H9 (cell line): ENCODE data around the gene AQP2. TPM values are rescaled to one million over a fixed set of nuclear protein-coding genes. Genes with fewer than 3 reads are reported as not detected.
A peak's percentile ranks its signal among the peaks of the same experiment; 100 is the strongest.

Source experiments
- DNase-seq: peaks from one replicate; pipeline ENCODE4 v3.0.0-alpha.2; 2017
- H2AFZ ChIP-seq: one replicate; pipeline ENCODE4 v1.6.1; 2013; ENCODE audit warnings: mild to moderate bottlenecking, low read length, control low read depth, moderate library complexity
- H2AK5ac ChIP-seq: 2 replicates; pipeline ENCODE4 v1.6.1; 2013; ENCODE audit warnings: low read length, control low read depth, mixed read lengths; ENCODE audit not compliant: insufficient read length
- H2BK120ac ChIP-seq: one replicate; pipeline ENCODE4 v1.6.1; 2013; ENCODE audit warnings: low read depth, mild to moderate bottlenecking, low read length, control low read depth, inconsistent platforms; ENCODE audit not compliant: poor library complexity, severe bottlenecking
- H2BK12ac ChIP-seq: 2 replicates; pipeline ENCODE4 v1.6.1; 2013; ENCODE audit warnings: low read length, control low read depth, mixed read lengths, low read depth; ENCODE audit not compliant: insufficient read length
- H2BK15ac ChIP-seq: 2 replicates; pipeline ENCODE4 v1.6.1; 2013; ENCODE audit warnings: low read depth, low read length, control low read depth
- H2BK20ac ChIP-seq: one replicate; pipeline ENCODE4 v1.6.1; 2013; ENCODE audit warnings: low read depth, mild to moderate bottlenecking, low read length, control low read depth, inconsistent platforms; ENCODE audit not compliant: poor library complexity, severe bottlenecking
- H2BK5ac ChIP-seq: 2 replicates; pipeline ENCODE4 v1.6.1; 2013; ENCODE audit warnings: low read length, control low read depth, mixed read lengths; ENCODE audit not compliant: insufficient read length
- H3K14ac ChIP-seq: 2 replicates; pipeline ENCODE4 v1.6.1; 2013; ENCODE audit warnings: low read length, control low read depth; ENCODE audit not compliant: insufficient read depth
- H3K18ac ChIP-seq: 2 replicates; pipeline ENCODE4 v1.6.1; 2013; ENCODE audit warnings: low read depth, mild to moderate bottlenecking, mixed read lengths, low read length, control low read depth; ENCODE audit not compliant: insufficient read length
- H3K23ac ChIP-seq: 2 replicates; pipeline ENCODE4 v1.6.1; 2013; ENCODE audit warnings: low read length, control low read depth, mixed read lengths, low read depth; ENCODE audit not compliant: insufficient read length
- H3K23me2 ChIP-seq: 2 replicates; pipeline ENCODE4 v1.6.1; 2013; ENCODE audit warnings: low read depth, mild to moderate bottlenecking, mixed read lengths, low read length, control low read depth; ENCODE audit not compliant: insufficient read length, poor library complexity, severe bottlenecking
- H3K27ac ChIP-seq: 2 replicates; pipeline ENCODE4 v1.5.1; 2013; ENCODE audit warnings: low read length, control low read depth, mixed read lengths, low read depth; ENCODE audit not compliant: insufficient read length
- H3K27me3 ChIP-seq: 2 replicates; pipeline ENCODE4 v1.6.1; 2013; ENCODE audit warnings: low read length, control low read depth, inconsistent platforms; ENCODE audit not compliant: insufficient read depth
- H3K4ac ChIP-seq: 2 replicates; pipeline ENCODE4 v1.6.1; 2013; ENCODE audit warnings: low read depth, mild to moderate bottlenecking, control low read depth, inconsistent platforms, low read length, moderate library complexity
- H3K4me1 ChIP-seq: 2 replicates; pipeline ENCODE4 v1.6.1; 2013; ENCODE audit warnings: low read length, control low read depth, inconsistent platforms; ENCODE audit not compliant: insufficient read depth
- H3K4me2 ChIP-seq: 2 replicates; pipeline ENCODE4 v1.6.1; 2013; ENCODE audit warnings: low read length, control low read depth, mixed read lengths; ENCODE audit not compliant: insufficient read length, insufficient read depth
- H3K56ac ChIP-seq: 2 replicates; pipeline ENCODE4 v1.6.1; 2013; ENCODE audit warnings: low read depth, mild to moderate bottlenecking, mixed read lengths, low read length, control low read depth; ENCODE audit not compliant: insufficient read length
- H3K79me1 ChIP-seq: 2 replicates; pipeline ENCODE4 v1.6.1; 2013; ENCODE audit warnings: low read depth, mild to moderate bottlenecking, moderate library complexity, low read length, control low read depth, inconsistent platforms; ENCODE audit not compliant: insufficient read depth, poor library complexity, severe bottlenecking
- H3K79me2 ChIP-seq: 2 replicates; pipeline ENCODE4 v1.6.1; 2013; ENCODE audit warnings: low read length, control low read depth, inconsistent platforms; ENCODE audit not compliant: insufficient read depth
- H3K9ac ChIP-seq: 2 replicates; pipeline ENCODE4 v1.6.1; 2013; ENCODE audit warnings: low read length, control low read depth, mixed read lengths; ENCODE audit not compliant: insufficient read length; ENCODE audit errors: extremely low read depth
- H3K9me3 ChIP-seq: one replicate; pipeline ENCODE4 v1.6.1; 2013; ENCODE audit warnings: low read depth, low read length, inconsistent platforms; ENCODE audit not compliant: control insufficient read depth
- H3T11ph ChIP-seq: one replicate; pipeline ENCODE4 v1.6.1; 2013; ENCODE audit warnings: mild to moderate bottlenecking, low read length, control low read depth, inconsistent platforms
- H4K20me1 ChIP-seq: one replicate; pipeline ENCODE4 v1.6.1; 2013; ENCODE audit not compliant: control insufficient read depth, insufficient read length, insufficient read depth
- H4K5ac ChIP-seq: 2 replicates; pipeline ENCODE4 v1.6.1; 2013; ENCODE audit warnings: low read depth, mild to moderate bottlenecking, mixed read lengths, low read length, control low read depth; ENCODE audit not compliant: insufficient read length
- H4K8ac ChIP-seq: replicated peaks from 2 replicates; pipeline ENCODE4 v1.6.1; 2013; ENCODE audit warnings: low read length, control low read depth, mixed read lengths, low read depth; ENCODE audit not compliant: insufficient read length
- H4K91ac ChIP-seq: 2 replicates; pipeline ENCODE4 v1.6.1; 2013; ENCODE audit warnings: low read depth, mild to moderate bottlenecking, moderate library complexity, mixed read lengths, low read length, control low read depth; ENCODE audit not compliant: insufficient read length
- H3K27ac Mint-ChIP-seq, 3 experiments: 2 replicates in 2 of 3; 3 replicates in 1 of 3; pipeline ENCODE4 v1.8.0; 2020 to 2021; ENCODE audit warnings: mixed read lengths in 3 of 3, mild to moderate bottlenecking in 1 of 3, moderate library complexity in 1 of 3
- H3K27me3 Mint-ChIP-seq: 2 replicates; pipeline ENCODE4 v1.8.0; 2021; ENCODE audit warnings: low read depth, mild to moderate bottlenecking, moderate library complexity, mixed read lengths
- H3K36me3 Mint-ChIP-seq, 3 experiments: 2 replicates in 2 of 3; 3 replicates in 1 of 3; pipeline ENCODE4 v1.8.0; 2020 to 2021; ENCODE audit warnings: low read depth in 3 of 3, mixed read lengths in 3 of 3; ENCODE audit not compliant: insufficient read depth in 1 of 3
- H3K4me1 Mint-ChIP-seq, 2 experiments: 2 replicates each; pipeline ENCODE4 v1.8.0; 2020; ENCODE audit warnings: mixed read lengths in 2 of 2
- H3K4me3 Mint-ChIP-seq, 2 experiments: 2 replicates in 1 of 2; 3 replicates in 1 of 2; pipeline ENCODE4 v1.8.0; 2020 to 2021; ENCODE audit warnings: mild to moderate bottlenecking in 2 of 2, mixed read lengths in 2 of 2, moderate library complexity in 1 of 2
- H3K9me3 Mint-ChIP-seq, 2 experiments: 2 replicates in 1 of 2; 3 replicates in 1 of 2; pipeline ENCODE4 v1.8.0; 2020; ENCODE audit warnings: mild to moderate bottlenecking in 2 of 2, mixed read lengths in 2 of 2, moderate library complexity in 1 of 2
- CTCF ChIP-seq: fragments of 200-600 bp; sonication (generic); conservative IDR thresholded peaks from 3 replicates; pipeline ENCODE4 v1.8.0; 2021; ENCODE audit warnings: antibody characterized with exemption, mild to moderate bottlenecking
- WGBS: extraction: QIAGEN DNeasy Blood & Tissue Kit; methylation state at CpG from one replicate; pipeline ENCODE4 v1.1.7; 2013; ENCODE audit warnings: missing lambda C conversion rate, low lambda C conversion rate, mixed read lengths; ENCODE audit not compliant: insufficient read length; ENCODE audit errors: extremely low coverage; 5-methylcytosine and 5-hydroxymethylcytosine counted together
- total RNA-seq: library from RNA; stranded (reverse); gene quantifications from 2 replicates; pipeline ENCODE4 v1.2.1, GENCODE V29; 2021

AQP2 gene
- total RNA-seq, 1 experiment from 2014 or later = not detected

DNA sequence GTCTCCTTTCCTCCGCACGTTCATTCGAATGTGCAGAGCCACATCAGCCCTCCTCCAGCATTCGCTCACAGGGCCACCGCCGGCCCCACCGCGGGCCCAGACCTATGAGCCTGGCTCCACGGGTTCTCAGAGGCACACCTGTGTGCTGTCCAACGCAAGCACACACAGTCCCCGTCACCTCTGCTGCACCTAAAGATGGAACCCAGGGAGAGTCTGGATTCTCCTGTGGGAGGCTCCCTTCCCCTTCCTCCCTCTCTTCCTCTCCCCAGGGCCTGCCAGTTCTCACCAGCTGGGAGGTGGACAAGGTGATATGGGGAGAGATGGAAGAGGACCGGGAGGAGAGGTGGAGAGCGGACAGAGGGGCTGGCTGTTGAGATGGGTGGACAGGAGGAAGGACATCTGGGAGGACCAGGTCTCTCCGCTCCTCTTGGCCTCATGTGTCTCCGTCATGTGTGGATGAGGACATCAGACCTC, 17.3 kb downstream of the AQP2 start:
- Histone ChIP-seq H2BK120ac (no peak overlapping the region), H4K91ac (no peak overlapping the region), H3K23me2 (no peaks in the 10 kb centered on the region), H3K23ac (no peak overlapping the region), H3K4ac (no peak overlapping the region), H3K79me1 (no peaks in the 10 kb centered on the region), H3K14ac (no peak overlapping the region), H3K9ac (no peak overlapping the region), H3K56ac (no peak overlapping the region), H2BK5ac (no peak overlapping the region), H3K27ac (no peak overlapping the region), H2BK20ac (no peak overlapping the region), H3K9me3 (no peaks in the 10 kb centered on the region), H3T11ph (no peak overlapping the region), H3K4me1 (no peaks in the 10 kb centered on the region), H3K79me2 (no peaks in the 10 kb centered on the region), H3K4me2 (peak overlapping the region; percentile 12), H2BK12ac (no peak overlapping the region), H4K8ac (no peak overlapping the region), H4K20me1 (no peaks in the 10 kb centered on the region), H2AK5ac (no peak overlapping the region), H2AFZ (no peak overlapping the region), H4K5ac (no peak overlapping the region), H2BK15ac (no peak overlapping the region), H3K27me3 (peaks cover 2% of the 10 kb centered on the region; the same call in 1 of the 2 replicates), H3K18ac (no peak overlapping the region)
- peaks cover 12 to 14% of the 10 kb centered on the region in 2 experiments for H3K4me1 Mint-ChIP-seq
- H3K27me3 Mint-ChIP-seq = peaks cover 41% of the 10 kb centered on the region
- no CpG with 5 or more reads among the region's 15 CpGs for WGBS
- peak overlapping the region; percentile 40 to 51; a peak in 3 of 5 replicates for H3K4me3 Mint-ChIP-seq
- no peaks in the 10 kb centered on the region for H3K36me3 Mint-ChIP-seq
- no peak overlapping the region for H3K27ac Mint-ChIP-seq
- no peaks in the 10 kb centered on the region for H3K9me3 Mint-ChIP-seq
- no peak for TF ChIP-seq CTCF
- no peak for DNase-seq
